ENCODE results near the gene CIDEC.

Gene CIDEC

GRCh38 chr3:9818666-9819335 lies 61.3 kb downstream of the CIDEC start:
- Histone ChIP-seq H4K20me1 (ENCODE audit: insufficient read depth, low read length) (no peaks in the 10 kb centered on the region), H2AFZ (ENCODE audit: low read depth, low read length) (no peak overlapping the region), H3K9me3 (ENCODE audit: insufficient read depth, low read length) (no peaks in the 10 kb centered on the region), H3K4me2 (ENCODE audit: low read length) (no peak overlapping the region), H3K4me1 (ENCODE audit: low read length) (no peaks in the 10 kb centered on the region), H3K79me2 (ENCODE audit: low read length) (no peaks in the 10 kb centered on the region), H3K36me3 (replicated peaks; ENCODE audit: low read depth, low read length) (peaks cover 4% of the 10 kb centered on the region), H3K9ac (ENCODE audit: low read length) (no peak overlapping the region), H3K27ac (ENCODE audit: low read length) (no peak overlapping the region), H3K27me3 (ENCODE audit: low read depth, low read length) (no peaks in the 10 kb centered on the region), H3K4me3 (ENCODE audit: low read length) (no peak overlapping the region)
- no peak for TF ChIP-seq EZH2phosphoT487 (IDR thresholded peaks at IDR 0.05; ENCODE audit: low read depth)

GRCh38 chr3:9817436-9817835 lies 62.6 kb downstream of the CIDEC start:
- Histone ChIP-seq H3K36me3 (replicated peaks; ENCODE audit: low read depth, low read length) (peaks cover 8% of the 10 kb centered on the region), H3K4me3 (ENCODE audit: low read length) (no peak overlapping the region), H2AFZ (ENCODE audit: low read depth, low read length) (no peak overlapping the region), H3K9ac (ENCODE audit: low read length) (no peak overlapping the region), H3K9me3 (ENCODE audit: insufficient read depth, low read length) (no peaks in the 10 kb centered on the region), H3K79me2 (ENCODE audit: low read length) (no peaks in the 10 kb centered on the region), H3K27ac (ENCODE audit: low read length) (no peak overlapping the region), H3K27me3 (ENCODE audit: low read depth, low read length) (no peaks in the 10 kb centered on the region), H4K20me1 (ENCODE audit: insufficient read depth, low read length) (no peaks in the 10 kb centered on the region), H3K4me1 (ENCODE audit: low read length) (no peaks in the 10 kb centered on the region), H3K4me2 (ENCODE audit: low read length) (no peak overlapping the region)
- TF ChIP-seq CTCF (IDR thresholded peaks at IDR 0.05; ENCODE audit: low read depth, low read length) (no peak), EZH2phosphoT487 (IDR thresholded peaks at IDR 0.05; ENCODE audit: low read depth) (no peak)

Data from OCI-LY3 (cell line).